GM19324 (cell line): Measurements from ENCODE around the gene HDLBP.
"Not testable (repeated sequence)": the region's sequence is repeated elsewhere in the genome, so short reads cannot be mapped to it uniquely, and the experiment has no call there.

Experiments used
- ATAC-seq: cut with Tn5 transposase; IDR thresholded peaks from one replicate; pipeline ENCODE4 v1.9.1; 2021; ENCODE audit warnings: mild to moderate bottlenecking, moderate library complexity; ENCODE audit not compliant: unreplicated experiment, low FRiP score

HDLBP gene

DNA sequence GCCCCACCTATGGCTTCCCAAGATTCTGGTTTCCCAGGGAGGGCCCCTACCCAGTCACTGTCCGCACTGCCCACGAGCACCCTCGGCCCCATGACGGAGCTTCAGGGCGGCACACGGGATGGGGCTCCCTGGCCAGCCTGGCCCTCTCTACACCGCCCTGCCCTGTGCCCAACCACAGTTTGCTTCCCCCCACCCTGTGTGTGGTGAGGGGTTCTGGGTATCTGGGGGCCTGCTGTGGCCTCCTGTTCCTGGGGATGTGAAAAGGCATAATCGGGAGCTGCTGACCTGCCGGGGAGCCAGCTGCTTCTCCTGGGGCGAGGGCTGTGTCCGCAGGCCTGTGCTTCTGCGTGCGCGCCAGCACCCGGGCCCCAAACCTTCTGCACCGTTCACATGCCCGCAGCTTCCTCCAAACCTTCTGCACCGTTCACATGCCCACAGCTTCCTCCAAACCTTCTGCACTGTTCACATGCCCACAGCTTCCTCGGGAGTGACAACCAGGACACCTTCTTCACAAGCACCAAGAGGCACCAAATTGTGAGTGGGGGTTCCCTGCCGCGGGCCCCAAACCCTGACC, 114.6 kb downstream of the HDLBP start:
- ATAC-seq, result no peak

DNA sequence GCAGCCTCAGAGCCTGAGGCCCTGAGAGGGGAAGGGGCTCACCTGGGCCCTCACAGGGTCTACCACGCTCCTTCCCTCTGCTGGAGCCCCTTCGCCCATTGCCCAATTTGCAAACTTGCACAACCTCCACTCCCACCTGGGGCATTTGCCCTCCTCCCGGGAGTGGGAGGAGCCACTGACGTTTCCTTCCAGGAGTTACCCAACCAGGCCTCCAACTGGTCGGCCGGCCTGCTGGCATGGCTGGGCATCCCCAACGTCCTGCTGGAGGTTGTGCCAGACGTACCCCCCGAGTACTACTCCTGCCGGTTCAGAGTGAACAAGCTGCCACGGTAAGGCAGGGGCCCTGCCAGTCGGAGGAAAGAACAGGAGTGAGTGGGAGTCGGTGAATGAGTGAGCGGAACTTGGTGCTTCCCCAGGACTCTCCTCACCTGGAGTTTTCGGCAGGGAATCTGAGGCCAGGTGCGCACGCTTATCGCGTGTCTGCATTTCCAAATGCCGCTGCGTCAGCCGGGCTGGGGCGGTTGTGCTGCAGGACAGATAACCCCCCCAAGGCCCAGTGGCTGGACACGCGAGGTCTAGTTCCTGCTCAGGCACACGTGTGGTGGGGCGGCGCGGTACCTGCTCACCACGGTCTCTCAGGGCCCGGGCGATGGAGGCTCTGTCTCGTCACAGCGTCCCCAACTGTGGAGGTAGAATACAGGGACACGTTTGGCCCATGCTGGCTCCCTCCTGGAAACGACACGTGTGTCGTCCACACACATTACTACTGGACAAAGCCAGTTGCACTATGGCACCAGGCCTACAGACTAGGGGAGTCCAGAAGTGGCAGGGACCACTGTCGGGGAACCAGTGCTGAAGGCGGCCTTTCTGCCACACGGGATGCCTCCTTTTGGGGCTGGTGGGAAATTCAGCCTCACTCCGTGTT, 115.3 kb downstream of the HDLBP start:
- no peak for ATAC-seq

GRCh38 chr2:241199286-241199685, 116.2 kb downstream of the HDLBP start:
- ATAC-seq, result no peak

DNA sequence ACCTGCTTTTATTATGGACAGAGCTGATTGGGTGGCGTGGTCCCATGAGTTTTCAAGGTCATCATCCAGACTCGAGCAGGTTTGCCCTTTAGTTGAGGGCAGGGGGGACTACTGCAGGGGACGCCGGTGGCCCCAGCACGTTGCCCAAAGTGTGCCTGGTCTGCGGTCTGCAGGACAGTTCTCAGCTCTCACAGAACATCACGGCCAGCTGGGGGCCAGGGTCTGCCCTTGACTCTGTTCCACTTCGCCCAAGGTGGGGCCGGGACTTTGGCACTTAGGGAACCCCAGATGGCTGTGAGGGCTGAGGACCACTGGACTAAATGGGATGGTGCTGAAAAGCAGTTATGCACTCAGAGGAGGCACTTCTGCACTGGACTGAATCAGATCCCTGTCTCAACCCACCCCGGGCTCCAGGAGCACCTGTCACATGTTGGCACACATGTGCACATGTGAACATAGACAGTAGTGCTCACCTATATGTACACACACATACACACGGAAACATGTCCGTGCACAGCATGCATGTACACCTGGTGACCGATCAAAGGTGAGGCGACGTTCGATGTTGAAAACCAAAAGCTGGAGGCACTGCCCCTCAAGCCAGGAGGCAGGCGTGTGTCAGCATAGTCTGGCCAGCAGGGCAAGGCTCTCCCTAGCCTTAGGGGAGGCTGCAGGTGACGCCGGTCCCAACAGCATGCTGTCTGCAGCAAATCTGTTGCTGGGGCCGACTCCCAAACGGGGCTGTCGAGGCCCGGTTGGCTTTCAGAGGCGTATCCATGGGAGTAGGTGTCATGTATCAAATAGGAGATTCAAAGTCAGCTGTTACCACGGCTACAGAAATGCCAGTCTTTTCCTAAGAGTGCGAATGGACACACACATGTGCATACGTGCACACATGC, 116.8 kb downstream of the HDLBP start:
- no peak for ATAC-seq

GRCh38 chr2:241197947-241198346, 117.5 kb downstream of the HDLBP start:
- no peak for ATAC-seq

DNA sequence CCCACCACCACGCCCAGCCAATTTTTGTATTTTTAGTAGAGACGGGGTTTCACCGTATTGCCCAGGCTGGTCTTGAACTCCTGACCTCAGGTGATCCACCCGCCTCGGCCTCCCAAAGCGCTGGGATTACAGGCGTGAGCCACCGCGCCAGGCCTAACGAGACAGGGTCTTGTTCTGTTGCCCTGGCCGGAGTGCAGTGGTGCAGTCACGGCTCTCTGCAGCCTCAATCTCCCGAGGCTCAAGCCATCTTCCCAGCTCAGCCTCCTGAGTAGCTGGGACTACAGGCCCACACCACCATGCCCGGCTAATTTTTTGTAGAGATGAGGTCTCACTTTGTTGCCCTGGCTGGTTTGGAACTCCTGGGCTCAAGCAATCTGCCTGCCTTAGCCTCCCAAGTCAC, 118.2 kb downstream of the HDLBP start:
- not testable (repeated sequence) for ATAC-seq

GRCh38 chr2:241195506-241196130, 119.9 kb downstream of the HDLBP start:
- no peak for ATAC-seq

- ATAC-seq, result no peak
Measured at GRCh38 chr2:241194811-241195210, 120.7 kb downstream of the HDLBP start.

- no peak for ATAC-seq
Measured at GRCh38 chr2:241193271-241193670, 122.2 kb downstream of the HDLBP start.

GRCh38 chr2:241191081-241191480, 124.4 kb downstream of the HDLBP start:
- no peak for ATAC-seq

DNA sequence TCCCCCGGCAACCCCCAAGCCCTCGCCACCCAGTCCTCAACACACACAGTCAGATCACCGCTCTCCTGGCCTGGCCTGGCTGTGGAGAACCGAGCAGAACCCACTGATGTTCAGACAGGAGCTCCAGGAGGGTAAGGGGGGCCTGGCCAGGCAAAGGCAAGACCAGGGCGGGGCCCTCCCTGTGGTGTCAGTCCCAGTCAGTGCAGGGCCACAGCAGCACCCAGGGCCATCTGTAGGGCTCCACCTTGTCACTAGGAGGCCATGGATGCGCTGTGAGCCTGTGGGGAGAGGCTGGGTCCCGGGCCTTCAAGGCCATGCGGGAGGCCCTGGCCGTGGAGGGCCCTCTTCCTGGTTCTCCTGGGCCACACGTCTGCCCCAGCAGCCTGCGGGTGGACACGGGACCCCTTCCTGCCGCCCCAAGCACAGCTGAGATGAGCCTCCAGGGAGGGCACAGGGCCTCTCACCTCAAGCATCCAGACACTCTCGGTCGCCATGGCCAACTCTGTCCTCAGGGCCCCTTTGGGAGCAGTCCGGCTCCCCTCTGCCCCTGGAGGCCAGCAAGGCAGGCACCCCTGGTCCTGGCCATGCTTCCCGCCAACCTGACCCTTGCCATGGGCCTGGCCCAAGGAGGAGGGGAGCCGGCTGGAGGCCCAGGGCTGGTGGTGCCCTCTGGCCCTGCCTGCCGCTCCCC, 125.0 kb downstream of the HDLBP start:
- ATAC-seq, result no peak

- no peak for ATAC-seq
Measured at GRCh38 chr2:241189856-241190201, 125.6 kb downstream of the HDLBP start.

DNA sequence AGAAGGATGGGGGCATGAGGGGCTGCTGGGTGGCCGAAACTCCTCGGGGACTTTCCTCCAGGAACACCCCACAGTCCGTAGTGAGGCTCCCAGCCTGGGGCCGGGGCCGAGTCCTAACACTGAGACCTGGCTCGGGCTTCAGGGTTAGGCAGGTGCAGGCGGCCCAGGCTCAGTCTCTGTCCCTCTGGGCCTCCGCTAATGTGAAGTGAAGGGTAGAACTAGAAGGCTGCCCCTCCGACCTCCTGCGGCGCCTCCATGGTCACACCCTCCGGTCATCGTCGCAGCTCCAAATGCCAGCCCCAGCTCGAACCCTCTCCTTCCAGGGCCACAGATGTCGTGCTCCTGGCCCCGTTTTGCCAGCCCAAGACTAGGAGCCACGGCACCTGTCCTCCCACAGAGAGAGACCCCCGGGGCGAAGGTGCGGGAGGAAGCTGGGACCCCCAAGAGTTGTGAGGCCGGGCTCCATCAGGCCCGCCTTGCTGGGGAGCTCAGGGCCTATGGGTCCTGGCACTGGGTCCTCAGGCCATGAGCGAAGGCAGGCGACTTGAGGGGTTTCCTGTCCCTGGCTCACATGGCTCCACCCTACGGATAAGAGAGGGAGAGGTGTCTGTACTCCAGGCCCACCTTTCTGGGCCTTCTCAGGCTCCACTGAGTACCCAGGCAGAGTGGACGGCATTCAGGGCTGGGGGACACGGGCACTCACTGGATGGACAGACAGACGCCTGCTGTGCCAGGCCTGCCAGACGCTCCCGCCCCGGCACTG, 126.2 kb downstream of the HDLBP start:
- ATAC-seq, result no peak

DNA sequence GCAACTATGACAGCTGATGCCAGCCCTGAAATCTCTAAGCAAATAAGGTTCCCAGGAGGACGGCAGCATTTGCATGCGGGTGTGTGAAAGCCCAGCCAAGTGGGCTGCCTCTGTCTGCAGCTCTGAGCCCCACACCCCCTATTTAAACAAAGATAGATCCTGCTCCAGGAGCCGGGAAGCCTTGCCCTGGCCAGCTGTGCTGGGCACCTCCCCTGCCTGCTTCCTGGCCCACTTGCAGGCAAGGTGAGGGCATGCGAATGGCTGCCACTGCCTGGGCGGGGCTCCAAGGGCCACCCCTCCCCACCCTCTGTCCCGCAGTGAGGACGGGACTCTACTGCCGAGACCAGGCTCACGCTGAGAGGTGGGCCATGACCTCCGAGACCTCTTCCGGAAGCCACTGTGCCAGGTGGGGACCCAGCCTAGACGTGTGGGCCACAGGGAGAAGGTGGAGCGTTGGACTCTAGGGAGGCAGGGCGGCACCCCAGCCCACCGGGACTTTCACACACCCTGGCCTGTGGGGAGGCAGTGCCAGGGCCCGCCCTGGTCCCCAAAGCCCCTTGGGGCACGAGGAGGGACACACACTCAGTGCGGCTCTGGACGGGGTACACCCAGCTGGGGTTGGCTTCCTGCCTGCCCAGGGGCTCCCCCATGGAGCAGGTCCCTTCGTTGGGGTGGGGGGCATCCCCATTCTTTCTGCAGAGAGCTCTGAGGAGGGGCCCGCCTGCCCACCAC, 126.9 kb downstream of the HDLBP start, which contains the start of gene ANO7:
Gene ANO7 (plus strand): TSS at position 317 of the 732 bp plus-strand sequence. CDS start 1,387 bp downstream, outside the sequence.
- no peak for ATAC-seq

- no peak for ATAC-seq
Measured at GRCh38 chr2:241187918-241188234, 127.6 kb downstream of the HDLBP start.

- ATAC-seq, result no peak
Measured at GRCh38 chr2:241187101-241187917, 128.2 kb downstream of the HDLBP start.

- ATAC-seq, result no peak
Measured at GRCh38 chr2:241185961-241186360, 129.5 kb downstream of the HDLBP start.

- no peak for ATAC-seq
Measured at GRCh38 chr2:241184901-241185300, 130.6 kb downstream of the HDLBP start.
